NCI-H510A treated with DMSO at 0.1 percent for 48 hours (cell line): ENCODE data around the gene TNFRSF11A.

Source experiments
- DNase-seq: peaks from one replicate; lab custom pipeline; 2025; lab: John Stamatoyannopoulos, UW

The TNFRSF11A gene

DNA sequence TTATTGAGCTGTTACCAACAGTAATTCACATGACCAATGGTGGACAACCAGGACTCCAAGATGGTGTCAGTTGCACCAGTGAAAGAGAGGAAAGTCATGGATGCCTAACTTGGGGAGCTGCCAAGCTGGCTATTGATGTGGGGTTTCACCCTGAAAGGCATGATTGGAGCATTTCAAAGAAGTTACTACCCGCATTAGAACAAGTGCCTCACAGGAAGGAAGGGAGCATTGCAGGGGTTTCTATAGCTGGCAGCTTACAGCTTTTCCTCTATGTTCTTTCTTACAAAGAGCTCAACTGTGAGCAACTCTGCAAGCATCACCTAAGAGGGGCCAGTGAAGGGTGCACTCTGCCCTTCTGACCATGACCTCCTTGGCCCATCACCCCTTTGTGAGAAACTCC, 93.1 kb downstream of the TNFRSF11A start:
- DNase-seq, result no peak

DNA sequence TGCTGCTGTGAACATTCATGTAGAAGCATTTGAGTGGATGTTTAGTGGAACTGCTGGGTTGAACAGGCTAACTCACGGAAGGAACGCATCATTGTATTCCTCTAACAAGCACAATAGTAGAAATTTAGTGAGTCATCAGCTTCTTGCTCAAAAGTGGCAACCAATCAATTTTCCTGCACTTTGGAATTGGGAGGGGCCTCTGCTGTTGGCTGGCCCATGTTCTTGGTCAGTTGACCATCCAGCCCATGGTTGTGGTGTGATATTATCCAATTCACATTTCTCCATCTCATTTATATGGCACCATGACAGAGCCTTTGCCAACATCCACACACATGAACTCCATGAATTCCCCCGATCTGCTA, 95.0 kb downstream of the TNFRSF11A start:
- DNase-seq, result no peak

GRCh38 chr18:62420513-62421209, 95.6 kb downstream of the TNFRSF11A start:
- no peak for DNase-seq

DNA sequence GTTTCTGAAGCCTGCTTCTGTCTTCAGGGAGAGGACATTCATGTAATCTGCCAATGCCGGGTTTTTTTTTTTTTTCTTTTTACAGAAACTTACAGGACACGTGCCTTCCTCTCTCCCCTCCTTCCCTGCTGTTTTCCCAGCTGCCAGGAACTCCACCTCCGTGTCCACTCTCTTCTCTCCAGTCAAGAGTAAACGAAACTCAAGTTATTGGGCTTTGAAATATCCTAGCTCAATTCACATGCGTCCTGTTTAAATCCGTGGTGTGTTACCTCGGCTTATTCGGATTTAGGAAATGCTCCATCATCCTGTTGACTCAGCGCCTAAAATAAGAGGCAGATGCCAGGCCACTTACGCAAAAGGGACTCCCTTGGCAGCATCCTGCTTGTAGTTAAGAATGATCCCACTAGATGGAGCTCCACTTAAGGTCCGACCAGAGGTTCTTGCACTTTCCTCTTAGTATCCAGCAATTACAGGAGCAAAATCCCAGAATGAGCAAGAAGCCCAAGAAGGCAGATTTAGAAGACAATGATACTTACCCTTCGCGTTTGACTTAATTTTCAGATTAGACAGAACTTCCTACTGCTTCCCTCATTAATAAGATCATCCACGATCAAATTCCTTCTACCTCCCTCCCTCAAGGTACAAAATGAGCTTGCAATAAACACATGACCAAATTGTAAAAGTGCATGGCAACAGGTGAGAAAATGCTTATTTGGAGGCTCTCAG, 100.5 kb downstream of the TNFRSF11A start:
- DNase-seq, result peak; percentile 97

DNA sequence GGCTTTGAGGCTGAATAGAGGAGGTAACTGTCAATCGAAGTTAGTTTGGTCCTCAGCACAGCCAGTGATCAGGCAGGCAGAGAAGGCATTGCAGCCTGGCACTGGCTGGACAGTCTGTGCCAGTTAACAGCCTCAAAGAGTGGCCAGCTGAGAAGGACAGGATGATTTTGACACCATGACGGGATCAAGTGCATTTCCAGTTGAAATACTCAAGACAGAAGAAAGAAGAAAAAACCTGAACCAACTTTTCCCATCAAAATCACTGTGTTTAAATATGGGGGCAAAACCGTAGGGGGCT, 101.0 kb downstream of the TNFRSF11A start:
- no peak for DNase-seq

DNA sequence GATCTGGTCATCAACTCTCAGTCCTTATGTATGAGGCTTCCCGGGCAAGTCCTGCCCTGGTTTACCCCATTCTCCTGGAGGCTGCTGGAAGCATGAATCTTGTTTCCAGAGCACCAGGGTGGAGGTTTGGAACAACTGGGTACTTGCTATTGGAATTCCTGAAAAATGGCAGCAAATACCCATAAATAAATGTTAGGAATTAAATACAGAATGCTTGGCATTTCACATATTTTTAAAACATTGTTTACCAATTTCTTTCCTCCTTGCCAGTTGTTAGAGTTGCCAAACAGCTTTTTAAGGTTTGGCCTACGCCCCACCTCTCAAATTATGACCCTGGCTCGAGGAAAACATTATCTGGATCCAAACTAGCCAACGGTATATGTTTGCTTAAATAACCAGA, 107.1 kb downstream of the TNFRSF11A start:
- no peak for DNase-seq

- no peak for DNase-seq
Observed at GRCh38 chr18:62434798-62435197, 109.7 kb downstream of the TNFRSF11A start.

GRCh38 chr18:62435435-62436031, 110.4 kb downstream of the TNFRSF11A start:
- DNase-seq, result no peak

DNA sequence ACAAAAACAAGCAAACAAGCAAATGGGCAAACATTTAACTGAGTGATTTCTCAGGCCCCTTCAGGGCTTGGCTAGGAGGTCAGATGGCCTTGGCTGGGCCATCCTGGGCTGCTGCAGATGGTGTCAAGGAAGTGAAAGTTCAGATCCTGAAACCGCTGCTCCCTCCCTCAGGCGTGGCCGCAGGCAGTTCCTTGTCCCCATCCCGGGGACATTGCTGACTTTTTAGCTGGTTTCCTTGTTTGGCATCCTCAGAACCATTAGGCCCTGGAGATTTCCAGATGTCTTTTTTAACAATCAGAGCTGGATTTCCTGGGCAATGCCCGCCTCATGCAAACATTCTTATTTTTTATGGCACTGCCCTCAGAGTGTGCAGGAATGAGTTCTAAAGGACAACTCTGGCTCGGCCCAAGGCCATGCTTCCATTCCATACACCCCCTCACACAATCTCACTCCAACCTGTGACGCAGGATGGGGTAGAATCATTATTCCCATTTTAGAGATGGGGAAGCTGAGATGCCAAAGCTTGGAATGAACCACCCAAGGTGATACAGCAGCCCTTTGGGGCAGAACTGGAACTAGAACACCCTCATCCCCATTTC, 111.6 kb downstream of the TNFRSF11A start:
- no peak for DNase-seq

GRCh38 chr18:62437235-62438017, 112.3 kb downstream of the TNFRSF11A start:
- DNase-seq, result no peak

DNA sequence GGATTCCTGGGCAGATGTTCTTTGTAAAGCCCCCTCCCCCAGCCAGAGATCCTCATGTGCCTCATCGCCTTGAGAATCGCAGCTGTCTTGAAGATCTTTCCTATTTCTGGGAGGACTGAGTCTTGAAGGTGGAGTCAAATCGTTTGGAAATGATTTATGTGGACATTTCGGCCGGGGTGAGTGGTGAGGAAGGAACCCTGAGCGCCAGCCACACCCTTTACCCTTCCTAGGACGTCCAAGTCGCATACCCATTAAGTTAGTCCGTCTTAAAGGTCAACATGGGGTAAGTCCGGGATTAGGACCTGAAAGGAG, 112.9 kb downstream of the TNFRSF11A start:
- DNase-seq, result no peak

DNA sequence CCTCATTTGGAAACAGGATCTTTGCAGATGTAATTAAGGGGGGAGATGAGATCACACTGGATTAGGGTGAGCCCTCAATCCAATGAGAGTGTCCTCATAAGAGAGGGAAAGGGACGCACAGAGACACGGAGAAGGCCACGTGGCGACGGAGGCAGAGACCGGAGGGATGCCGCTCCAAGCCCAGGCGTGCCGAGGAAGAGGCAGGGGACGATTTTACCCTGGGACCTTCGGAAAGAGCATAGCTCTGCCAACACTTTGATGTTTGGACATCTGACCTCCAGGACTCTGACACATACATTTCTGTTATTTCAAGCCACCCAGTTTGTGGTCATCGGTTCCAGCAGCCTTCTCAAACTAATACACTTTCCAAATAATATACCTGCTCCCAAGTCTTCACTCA, 113.3 kb downstream of the TNFRSF11A start:
- DNase-seq, result no peak

- no peak for DNase-seq
Observed at GRCh38 chr18:62438866-62439265, 113.8 kb downstream of the TNFRSF11A start.
